ENCODE measurements around the gene DDIT3.

The DDIT3 gene

GRCh38 chr12:57551637-57552305, 31.5 kb upstream of the DDIT3 start:
- H3K27ac ChIP-seq = no peak overlapping the region
- DNase-seq (ENCODE audit: low spot score) = no peak
- no peak overlapping the region for H3K4me3 ChIP-seq
- TF ChIP-seq, protein P1, sequence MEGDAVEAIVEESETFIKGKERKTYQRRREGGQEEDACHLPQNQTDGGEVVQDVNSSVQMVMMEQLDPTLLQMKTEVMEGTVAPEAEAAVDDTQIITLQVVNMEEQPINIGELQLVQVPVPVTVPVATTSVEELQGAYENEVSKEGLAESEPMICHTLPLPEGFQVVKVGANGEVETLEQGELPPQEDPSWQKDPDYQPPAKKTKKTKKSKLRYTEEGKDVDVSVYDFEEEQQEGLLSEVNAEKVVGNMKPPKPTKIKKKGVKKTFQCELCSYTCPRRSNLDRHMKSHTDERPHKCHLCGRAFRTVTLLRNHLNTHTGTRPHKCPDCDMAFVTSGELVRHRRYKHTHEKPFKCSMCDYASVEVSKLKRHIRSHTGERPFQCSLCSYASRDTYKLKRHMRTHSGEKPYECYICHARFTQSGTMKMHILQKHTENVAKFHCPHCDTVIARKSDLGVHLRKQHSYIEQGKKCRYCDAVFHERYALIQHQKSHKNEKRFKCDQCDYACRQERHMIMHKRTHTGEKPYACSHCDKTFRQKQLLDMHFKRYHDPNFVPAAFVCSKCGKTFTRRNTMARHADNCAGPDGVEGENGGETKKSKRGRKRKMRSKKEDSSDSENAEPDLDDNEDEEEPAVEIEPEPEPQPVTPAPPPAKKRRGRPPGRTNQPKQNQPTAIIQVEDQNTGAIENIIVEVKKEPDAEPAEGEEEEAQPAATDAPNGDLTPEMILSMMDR (IDR thresholded peaks at IDR 0.05) = no peak

DNA sequence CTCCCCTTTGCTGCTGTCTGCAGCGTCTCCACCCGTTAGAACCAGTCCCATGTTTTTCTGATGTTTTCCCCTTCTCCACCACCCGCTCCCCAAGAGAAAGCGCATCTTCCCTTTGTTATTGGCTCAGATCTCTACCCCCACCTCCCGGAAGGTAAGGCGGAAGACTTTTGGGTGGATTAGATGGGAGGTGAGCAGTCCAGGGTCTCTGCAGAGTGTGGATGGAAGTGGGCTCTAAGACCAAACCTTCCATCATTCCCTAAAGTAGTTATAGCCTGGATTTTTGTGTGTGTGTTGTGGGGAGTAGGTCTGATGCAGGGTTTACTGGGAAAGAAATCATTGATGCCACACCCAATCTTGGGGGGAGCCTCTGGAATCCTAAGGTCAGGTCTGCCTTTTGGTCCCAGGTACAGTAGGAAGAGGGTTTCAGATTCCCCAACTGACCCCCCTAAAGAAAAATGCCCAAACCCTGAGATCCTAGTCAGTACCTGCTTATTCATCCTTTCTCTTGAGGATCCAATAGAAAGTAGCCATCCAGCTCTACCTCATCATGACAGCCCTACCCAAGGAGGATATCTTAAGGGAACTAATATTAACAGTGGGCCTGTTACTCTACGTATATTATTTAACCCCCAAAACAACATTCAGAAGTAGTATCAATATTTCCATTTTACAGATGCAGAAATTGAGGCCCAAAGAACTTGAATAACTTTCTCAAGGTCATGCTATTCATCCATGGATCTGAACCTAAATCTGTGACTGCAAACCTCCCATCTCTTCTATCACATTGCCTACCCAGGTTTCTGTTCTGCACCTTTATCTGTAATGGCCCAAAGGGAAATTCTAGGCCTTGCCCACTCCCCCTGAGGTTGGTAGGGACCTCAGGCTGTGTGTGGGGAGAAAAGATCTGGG, 30.6 kb upstream of the DDIT3 start:
- TF ChIP-seq, protein P1 (IDR thresholded peaks at IDR 0.05) = no peak
- H3K4me3 ChIP-seq = peak overlapping the region; percentile 75
- peak overlapping the region in 1 of 2 donors; percentile 65 for H3K27ac ChIP-seq
- no peak for DNase-seq (ENCODE audit: low spot score)

GRCh38 chr12:57549909-57550640, 29.8 kb upstream of the DDIT3 start, which contains the start of gene KIF5A:
TSS of gene KIF5A (plus strand) at chr12:57550044. CDS start at chr12:57550272, 228 bp downstream.
- H3K4me3 ChIP-seq = peak within 1 kb of the TSS; percentile 75
- TF ChIP-seq, protein P1 (IDR thresholded peaks at IDR 0.05) = no peak
- peak within 1 kb of the TSS in 1 of 2 donors; percentile 65 for H3K27ac ChIP-seq
- peak; percentile 67 for DNase-seq (ENCODE audit: low spot score)

GRCh38 chr12:57549203-57549908, 29.0 kb upstream of the DDIT3 start:
- Histone ChIP-seq H3K4me3 (peak overlapping the region; percentile 75), H3K27ac (peak overlapping the region in 1 of 2 donors; percentile 65)
- TF ChIP-seq, protein P1 (IDR thresholded peaks at IDR 0.05) = no peak
- peak; percentile 67 for DNase-seq (ENCODE audit: low spot score)

DNA sequence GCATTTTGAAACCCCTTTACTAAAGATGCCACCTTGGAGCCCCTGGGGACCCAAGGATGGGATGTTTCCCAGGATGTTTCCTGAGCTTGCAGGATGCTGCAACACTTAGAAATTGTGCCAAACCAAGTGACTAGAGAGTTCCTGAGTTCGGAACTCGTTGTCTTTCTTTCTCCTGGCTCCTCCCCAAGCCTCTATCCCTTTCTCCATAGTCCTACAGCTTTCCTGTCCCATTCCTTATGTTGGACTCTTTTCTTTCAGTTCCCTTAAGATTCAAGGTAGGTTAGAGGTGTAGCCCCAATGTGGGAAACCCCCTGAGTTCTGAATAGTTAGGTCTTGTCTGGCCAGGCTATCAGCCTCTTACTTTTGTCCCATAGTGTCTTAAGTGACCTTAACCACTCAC, 28.2 kb upstream of the DDIT3 start:
- Histone ChIP-seq H3K27ac (no peak overlapping the region), H3K4me3 (no peak overlapping the region)
- DNase-seq (ENCODE audit: low spot score) = no peak
- TF ChIP-seq, protein P1 (IDR thresholded peaks at IDR 0.05) = no peak

- DNase-seq (ENCODE audit: low spot score) = no peak
- Histone ChIP-seq H3K27ac (no peak overlapping the region), H3K4me3 (no peak overlapping the region)
- TF ChIP-seq, protein P1 (IDR thresholded peaks at IDR 0.05) = no peak
These were observed 27.6 kb upstream of the DDIT3 start for GRCh38 chr12:57548013-57548315.

All from coronary artery (tissue), 2 donors.